Activated CD4-positive, alpha-beta T cell treated with anti-CD3 and anti-CD28 coated beads for 4 hours (primary cell): ENCODE measurements around the gene CDY2B.
"Not testable (repeated sequence)": the region's sequence is repeated elsewhere in the genome, so short reads cannot be mapped to it uniquely, and the experiment has no call there.

Experiments
- DNase-seq, 2 donors: peaks; one replicate each; pipeline ENCODE4 v3.0.0-alpha.2; 2020

Gene CDY2B, protein sequence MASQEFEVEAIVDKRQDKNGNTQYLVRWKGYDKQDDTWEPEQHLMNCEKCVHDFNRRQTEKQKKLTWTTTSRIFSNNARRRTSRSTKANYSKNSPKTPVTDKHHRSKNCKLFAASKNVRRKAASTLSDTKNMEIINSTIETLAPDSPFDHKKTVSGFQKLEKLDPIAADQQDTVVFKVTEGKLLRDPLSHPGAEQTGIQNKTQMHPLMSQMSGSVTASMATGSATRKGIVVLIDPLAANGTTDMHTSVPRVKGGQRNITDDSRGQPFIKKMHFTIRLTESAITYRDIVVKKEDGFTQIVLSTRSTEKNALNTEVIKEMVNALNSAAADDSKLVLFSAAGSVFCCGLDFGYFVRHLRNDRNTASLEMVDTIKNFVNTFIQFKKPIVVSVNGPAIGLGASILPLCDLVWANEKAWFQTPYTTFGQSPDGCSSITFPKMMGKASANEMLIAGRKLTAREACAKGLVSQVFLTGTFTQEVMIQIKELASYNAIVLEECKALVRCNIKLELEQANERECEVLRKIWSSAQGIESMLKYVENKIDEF

DNA sequence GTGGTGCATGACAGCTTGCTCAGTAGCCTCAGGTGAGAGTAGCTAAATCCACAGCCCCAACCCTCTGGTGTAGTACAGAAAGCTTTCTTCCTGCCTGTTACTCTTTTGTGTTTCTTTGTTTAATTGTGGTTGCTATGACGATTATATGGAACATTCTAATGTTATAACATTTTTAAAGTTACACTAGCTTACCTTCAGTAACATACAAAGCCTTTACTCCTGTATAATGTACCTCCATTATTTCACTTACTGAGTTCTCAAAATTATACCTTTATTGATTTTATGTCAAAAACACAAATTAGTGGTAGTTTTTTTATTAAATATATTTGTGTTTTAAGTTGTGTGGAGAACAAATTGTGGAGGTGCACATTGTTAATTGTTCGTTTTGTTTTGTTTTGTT, at the start of gene CDY2B:
CDY2B (minus strand) TSS at position 101 of the 400 bp plus-strand sequence. CDS start 328 bp downstream, outside the sequence.
- not testable (repeated sequence) for DNase-seq

DNA sequence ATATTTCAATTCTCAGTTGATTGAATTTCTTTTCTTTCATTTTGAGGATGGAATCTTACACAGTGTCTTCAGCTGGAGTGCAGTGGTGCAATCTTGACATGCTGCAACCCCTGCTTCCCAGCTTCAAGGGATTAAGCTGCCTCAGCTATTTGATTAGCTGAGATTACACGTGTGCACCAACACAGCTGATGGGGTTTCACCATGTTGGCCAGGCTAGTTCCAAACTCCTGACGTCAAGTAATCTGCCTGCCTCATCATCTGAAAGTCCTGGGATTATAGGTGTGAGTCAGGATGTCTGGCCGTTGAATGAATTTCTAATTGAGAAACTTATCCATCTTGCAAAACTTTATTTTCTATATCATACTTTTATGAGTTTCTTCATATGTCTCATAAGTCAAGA, 28.0 kb upstream of the CDY2B start:
- DNase-seq = not testable (repeated sequence)

DNA sequence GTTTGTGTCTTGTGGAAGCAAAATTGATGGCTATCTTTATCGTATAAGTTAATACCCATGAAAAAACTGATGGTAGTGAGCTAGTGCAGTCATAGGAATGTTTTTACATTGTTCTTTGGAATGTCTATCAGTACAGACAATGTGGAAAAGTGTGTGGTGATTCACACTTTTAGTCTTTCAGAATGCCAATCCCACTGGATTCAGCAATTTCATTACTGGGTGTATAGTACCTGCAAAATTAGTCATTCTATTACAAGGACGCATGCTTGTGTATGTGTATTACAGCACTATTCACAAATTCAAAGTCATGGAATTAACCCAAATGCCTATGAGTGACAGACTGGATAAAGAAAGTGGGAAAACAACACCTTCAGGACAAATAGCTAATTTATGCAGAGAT, 27.3 kb upstream of the CDY2B start:
- DNase-seq = not testable (repeated sequence)

DNA sequence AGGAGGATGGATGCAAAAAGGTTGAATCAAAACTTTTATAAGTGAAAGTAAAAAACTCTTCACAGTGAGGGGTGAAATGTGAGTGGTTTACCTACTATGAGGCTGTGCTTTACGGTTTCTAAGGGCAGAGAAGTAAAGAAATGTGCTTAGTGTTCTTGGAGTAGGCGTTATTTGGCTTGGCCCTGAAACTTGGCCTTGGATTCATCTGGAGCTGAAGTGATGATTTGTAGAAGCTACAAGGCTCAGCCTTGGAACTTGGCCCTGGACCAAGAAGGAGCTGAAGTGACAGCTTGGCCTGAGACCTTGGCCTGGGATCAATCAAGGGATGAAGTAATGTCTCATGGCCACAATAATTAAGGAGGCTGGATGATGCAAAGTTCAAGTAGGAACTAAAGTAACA, 1.7 kb upstream of the CDY2B start:
- DNase-seq = not testable (repeated sequence)

DNA sequence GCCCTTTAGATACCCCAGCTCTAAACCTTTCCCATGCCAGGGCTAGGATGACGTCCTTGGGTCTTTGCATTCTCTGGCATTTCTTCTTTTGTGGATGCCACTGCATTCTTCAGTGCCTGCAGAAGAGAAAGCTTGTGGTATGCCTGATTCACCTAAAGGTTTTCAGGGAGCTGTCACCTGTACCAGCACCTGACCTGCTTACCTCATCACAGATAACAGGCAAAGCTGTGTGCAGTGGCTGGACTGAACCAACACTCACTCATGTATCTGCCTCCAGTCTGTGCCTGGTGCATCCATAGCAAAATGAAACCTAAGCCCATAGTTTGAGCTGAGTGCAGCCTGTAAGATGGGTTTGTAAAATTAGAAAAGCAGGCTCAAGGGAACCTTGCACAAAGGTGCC, 3.3 kb downstream of the CDY2B start:
- DNase-seq = not testable (repeated sequence)

DNA sequence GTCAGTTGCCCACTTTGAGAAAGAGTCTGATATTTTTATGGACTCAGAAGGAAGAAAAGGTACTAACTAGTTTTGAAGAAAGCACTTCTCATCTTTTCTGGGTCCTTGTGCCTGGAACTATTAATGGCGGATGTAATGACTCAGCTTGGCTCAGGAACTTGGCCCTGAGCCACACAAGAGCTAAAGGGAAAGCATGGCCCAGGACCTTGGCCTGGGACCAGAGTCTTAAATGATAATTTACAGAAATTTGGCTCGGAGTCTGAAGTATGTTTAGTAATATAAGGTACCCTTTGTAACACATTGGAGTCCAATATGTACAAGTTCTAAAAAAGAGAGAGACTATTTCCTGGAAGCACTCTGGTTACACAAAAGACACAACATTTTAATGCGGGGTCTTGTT, 4.6 kb downstream of the CDY2B start:
- not testable (repeated sequence) for DNase-seq

DNA sequence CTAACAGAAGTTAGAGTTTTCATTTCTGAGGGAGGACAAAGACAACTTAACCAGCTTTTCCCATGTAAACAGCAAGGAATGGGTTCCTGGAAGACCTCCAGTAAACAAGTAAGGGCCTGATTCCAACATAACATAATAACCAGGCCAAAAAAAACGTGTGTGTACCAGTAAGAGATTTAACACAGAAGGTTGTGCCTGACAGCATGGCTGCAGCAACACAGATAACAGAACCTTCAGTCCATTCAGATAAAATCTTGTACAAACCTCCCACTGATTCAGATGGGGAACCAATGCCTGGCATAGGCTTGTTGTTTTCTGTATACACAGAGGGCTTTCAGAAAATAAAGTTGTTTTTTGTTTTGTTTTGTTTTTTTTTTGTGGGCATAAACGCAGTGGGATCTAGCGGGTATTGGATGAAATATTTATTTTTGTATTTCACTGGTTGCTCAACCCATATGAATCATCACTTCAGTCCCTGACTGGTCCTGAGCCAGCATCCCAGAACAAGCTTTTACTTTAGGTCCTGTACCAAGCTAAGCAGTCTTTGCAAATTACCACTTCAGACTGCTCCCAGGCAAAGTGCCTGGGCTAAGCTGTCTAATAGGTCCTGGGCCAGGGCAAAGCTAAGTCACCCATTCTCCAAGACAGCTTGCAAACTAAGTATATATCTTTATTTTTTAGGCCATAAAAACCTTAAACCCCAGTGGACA, 8.7 kb downstream of the CDY2B start:
- not testable (repeated sequence) for DNase-seq

DNA sequence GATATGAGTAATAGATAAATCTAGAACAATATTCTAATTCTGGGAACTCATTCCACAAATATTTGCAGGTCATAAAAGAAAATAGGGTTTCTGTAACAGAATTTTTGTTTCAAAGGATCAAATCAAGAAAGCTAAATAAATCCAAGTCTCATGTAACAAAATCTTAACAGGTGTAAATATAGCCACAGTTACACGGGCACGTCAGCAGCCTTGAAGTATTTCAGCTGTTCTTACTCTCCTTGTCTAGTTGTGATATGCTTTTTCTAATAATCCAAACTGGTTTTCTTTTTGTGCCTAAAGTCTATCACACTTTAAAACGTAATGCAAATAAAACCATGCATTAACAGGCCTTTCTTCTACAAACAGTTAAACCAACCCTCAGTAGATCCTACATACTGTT, 9.3 kb downstream of the CDY2B start:
- DNase-seq = not testable (repeated sequence)

DNA sequence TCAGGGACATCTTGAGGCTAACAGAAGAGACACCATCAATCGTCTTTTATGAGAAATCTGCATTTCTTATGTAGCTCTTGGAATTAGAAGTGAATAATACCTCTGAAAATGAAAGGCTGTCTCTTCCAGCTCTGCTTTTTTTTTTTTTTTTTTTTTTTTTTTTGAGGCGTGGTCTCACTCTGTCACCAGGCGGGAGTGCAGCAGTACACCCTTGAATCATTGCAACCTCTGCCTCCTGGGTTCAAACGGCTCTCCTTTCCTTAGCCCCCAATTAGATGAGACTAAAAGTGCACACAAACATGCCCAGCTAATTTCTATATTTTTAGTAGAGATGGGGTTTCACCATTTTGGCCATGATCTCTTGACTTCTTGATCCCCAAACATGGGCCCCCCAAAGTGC, 12.2 kb downstream of the CDY2B start:
- not testable (repeated sequence) for DNase-seq

DNA sequence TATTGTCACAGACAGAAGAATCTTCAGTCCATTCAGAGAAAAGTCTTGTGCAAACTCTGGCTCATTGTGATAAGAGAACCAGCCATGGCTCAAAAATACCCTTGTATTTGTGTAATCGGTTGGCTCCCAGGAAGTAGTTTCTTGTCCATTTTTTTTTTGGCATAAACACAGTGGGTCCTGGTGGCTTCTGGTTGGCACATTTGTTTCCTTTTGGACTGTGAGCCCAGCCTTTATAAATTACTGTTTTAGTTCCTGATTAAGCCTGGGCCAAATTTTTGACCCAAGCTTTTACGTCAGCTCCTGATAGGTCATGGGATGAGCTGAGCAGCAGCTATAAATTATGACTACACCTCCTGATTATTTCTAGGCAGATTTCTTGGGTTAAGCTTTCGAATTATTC, 19.4 kb downstream of the CDY2B start:
- not testable (repeated sequence) for DNase-seq

DNA sequence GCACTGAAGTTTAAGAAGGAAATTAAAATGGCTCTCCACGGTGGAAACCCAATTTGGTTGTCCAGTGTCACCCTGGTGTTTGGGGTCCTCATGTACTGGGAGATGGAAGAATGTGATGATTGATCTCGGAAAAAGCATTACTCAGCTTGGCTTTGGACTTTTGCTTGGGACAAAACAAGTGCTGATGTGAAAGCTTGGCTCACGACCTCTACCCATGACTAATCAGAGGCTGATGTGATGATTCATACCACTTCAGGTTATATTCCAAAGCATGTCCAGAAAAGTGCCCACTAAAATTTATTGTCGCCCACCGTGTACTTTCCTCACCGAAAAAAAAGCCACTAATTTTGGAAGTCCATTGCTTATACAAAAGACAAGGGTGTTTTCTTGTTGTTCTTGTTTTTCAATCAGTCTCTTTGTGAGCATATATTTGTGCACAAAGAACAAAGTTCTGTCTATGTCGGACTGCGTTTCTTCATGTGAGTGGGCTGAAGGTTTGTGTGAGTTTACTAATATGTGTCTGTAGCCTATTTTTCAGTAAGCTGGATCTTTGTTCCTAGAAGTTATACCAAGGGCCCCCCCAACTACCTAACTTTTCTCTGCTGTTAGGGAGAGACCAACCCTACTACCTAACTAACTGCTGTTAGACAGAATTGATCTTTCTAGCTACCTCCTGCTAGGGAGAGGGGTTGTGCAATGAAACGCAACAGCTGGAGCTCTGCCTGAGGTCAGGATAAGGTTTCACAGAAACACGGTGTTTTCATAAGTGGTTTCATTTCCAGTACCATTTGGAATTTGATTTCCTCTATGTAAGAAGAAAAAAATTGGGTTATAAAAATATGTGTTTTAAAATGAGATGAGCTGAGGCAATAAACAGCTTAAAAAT, 22.8 kb downstream of the CDY2B start:
- DNase-seq = not testable (repeated sequence)

DNA sequence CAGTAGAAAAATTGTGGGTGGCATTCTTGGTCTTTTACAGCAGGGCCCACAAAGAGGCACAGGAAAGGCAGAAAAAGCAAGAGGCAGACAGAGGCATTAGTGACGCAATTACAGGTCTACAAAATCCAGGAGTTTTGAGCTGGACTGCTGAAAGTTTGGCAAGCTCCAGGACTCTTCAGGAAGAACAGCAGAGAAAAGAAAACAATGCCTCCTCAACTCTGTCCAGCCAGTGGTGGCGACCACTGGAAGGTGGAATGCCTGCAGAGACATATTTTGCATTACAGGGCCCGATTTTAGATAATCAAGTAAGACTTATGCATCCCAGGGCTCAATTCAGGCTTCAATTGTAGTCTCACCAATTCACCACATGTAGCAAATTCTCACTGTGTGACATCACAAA, 23.5 kb downstream of the CDY2B start:
- DNase-seq = not testable (repeated sequence)

DNA sequence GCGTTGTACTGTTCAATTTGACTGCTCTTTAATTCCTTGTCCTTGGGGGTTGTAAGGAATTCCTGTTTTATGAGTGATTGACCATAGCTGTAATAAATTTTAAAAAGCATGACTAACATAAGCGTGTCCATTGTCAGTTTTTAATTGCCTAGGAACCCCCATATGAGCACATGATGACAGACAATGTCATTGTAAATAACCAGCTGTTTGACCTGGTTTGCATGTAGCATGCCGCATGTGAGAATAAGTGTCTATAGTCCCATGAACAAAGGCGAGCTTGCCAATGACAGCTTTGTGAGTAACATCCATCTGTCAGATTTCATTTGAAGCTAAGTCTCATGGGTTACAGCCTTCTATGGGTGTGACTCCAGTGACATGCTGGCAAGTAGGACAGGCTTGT, 30.9 kb downstream of the CDY2B start:
- DNase-seq = not testable (repeated sequence)

DNA sequence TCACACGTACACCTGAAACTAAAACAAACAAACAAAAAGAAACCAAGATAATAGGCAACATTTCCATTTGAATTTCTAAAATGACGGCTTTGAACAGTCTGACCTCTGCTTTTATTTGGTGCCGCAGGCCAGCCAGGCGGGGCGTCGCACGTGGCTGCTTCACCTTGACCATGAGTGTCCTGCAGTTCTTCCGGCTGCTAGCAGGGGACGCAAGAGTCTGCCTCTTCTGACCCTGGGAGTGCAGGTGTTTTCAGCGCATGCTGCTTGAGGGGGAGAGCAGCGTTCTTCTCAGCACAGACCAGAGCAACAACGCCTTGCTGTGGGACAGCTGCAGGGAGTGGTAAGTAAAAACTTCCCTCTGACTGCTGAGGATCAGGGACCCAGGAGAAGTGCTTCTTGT, 47.9 kb downstream of the CDY2B start:
- not testable (repeated sequence) for DNase-seq
